ENCODE measurements around the gene MKX. TPM values are rescaled to one million over a fixed set of nuclear protein-coding genes. Genes with fewer than 3 reads are reported as not detected.

The MKX gene
- total RNA-seq, 1 donor from 2014 or later, result 5.2 TPM

DNA sequence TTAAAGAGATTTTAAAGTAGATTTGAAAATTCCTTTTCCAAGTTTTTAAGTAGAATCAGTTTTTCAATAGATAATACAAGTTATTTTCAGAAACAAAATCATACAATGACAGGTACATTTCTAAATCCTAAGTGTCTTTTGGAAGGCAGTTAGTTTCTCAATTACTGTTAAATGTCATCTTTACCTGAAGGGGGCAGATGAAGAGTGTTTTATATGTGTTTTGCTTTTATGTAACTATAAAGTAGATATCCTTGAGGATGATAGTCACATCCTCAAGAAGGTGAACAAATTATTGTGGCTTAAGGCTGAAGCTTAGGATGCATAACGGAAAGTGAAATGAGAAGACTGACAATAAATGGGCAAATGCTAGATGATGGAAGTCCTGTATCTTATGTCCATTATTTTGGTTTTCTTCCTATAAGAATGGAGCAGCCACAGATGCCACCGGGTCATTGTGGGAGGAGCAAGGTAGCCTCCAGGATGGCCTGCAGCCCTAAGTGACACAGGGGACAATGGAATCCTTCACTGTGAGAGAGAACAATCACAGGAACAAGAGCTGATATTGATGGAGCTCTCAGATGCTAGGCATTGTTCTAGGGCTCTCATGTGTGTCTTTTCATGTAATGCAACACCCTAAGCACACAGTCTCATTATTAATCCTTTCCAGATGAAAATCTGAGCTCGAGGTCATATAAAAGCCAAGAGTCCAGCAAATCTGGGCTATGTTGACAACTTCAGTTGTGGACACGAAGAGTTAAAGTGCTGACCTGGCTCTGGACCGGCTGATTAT lies 14.1 kb upstream of the MKX start:
- Histone ChIP-seq H3K36me3 (ENCODE audit: control insufficient read depth in 3 of 3, insufficient read depth in 3 of 3, low read length in 3 of 3) (no peaks in the 10 kb centered on the region), H3K9ac (ENCODE audit: low read depth in 1 of 3, low read length in 3 of 3) (no peak overlapping the region), H3K4me3 (ENCODE audit: low read length in 3 of 3) (no peak overlapping the region), H3K27ac (ENCODE audit: low read depth, low read length) (no peak overlapping the region), H3K9me3 (ENCODE audit: control insufficient read depth in 3 of 3, low read length in 3 of 3) (no peaks in the 10 kb centered on the region), H3K27me3 (ENCODE audit: control insufficient read depth in 3 of 3, insufficient read depth in 3 of 3, low read length in 3 of 3) (no peaks in the 10 kb centered on the region), H3K4me1 (ENCODE audit: control insufficient read depth in 3 of 3, insufficient read depth in 3 of 3, low read length in 3 of 3) (no peaks in the 10 kb centered on the region)

DNA sequence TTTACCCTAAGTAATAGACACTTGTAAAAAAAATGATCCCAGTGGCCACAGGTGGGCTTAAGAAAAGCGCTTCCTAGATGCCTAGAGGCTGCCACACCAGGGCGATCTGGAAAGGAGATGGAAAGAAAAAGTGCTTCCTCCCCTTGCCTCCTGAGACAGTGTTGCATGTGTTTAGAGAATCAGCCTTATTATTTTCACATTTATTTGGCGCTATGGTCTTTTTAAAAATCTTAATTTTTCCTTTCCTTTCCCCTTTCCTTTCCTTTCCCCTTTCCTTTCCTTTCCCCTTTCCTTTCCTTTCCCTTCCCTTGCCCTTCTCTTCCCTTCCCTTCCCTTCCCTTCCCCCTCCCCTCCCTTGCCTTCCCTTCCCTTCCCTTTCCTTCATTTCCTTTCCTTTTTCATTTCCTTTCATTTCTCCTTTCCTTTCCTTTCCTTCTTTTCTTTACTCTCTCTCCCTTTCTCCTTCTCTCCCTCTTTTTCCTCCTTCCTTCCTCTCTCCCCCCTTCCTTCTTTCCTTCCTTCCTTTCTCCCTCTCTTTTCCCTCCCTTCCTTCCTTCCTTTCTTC lies 7.1 kb upstream of the MKX start:
- Histone ChIP-seq H3K9ac (ENCODE audit: low read depth in 1 of 3, low read length in 3 of 3) (no peak overlapping the region), H3K27ac (ENCODE audit: low read depth, low read length) (no peak overlapping the region), H3K36me3 (ENCODE audit: control insufficient read depth in 3 of 3, insufficient read depth in 3 of 3, low read length in 3 of 3) (no peaks in the 10 kb centered on the region), H3K27me3 (ENCODE audit: control insufficient read depth in 3 of 3, insufficient read depth in 3 of 3, low read length in 3 of 3) (peaks cover 12 to 20% (median 14%) of the 10 kb centered on the region in 3 donors), H3K9me3 (ENCODE audit: control insufficient read depth in 3 of 3, low read length in 3 of 3) (no peaks in the 10 kb centered on the region), H3K4me1 (ENCODE audit: control insufficient read depth in 3 of 3, insufficient read depth in 3 of 3, low read length in 3 of 3) (no peaks in the 10 kb centered on the region), H3K4me3 (ENCODE audit: low read length in 3 of 3) (no peak overlapping the region)

DNA sequence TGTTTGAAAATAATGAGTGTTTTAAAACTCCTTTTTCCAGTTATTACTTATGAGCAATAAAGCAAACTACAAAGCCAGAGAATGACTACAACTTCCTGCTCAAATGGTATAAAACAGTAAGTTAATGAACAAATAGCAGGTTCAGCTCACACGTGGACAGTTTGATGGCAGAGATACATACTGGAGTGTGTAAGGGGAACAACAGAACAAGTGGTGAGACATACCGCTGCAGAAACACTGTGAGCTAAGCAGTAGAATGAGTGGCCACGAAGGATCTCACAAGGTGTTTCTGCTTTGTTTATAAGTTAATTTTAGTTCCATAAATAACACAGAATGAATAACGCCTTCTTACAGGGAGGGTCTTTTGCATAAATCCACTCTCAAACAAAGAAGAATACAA lies 3.0 kb upstream of the MKX start:
- no peak overlapping the region for H3K4me3 ChIP-seq (ENCODE audit: low read length in 3 of 3)
- no peak overlapping the region for H3K9ac ChIP-seq (ENCODE audit: low read depth in 1 of 3, low read length in 3 of 3)
- no peak overlapping the region for H3K27ac ChIP-seq (ENCODE audit: low read depth, low read length)
- no peaks in the 10 kb centered on the region for H3K36me3 ChIP-seq (ENCODE audit: control insufficient read depth in 3 of 3, insufficient read depth in 3 of 3, low read length in 3 of 3)
- H3K9me3 ChIP-seq (ENCODE audit: control insufficient read depth in 3 of 3, low read length in 3 of 3), result no peaks in the 10 kb centered on the region
- peaks cover 22 to 30% (median 27%) of the 10 kb centered on the region in 3 donors for H3K4me1 ChIP-seq (ENCODE audit: control insufficient read depth in 3 of 3, insufficient read depth in 3 of 3, low read length in 3 of 3)
- H3K27me3 ChIP-seq (ENCODE audit: control insufficient read depth in 3 of 3, insufficient read depth in 3 of 3, low read length in 3 of 3), result peaks cover 52 to 57% (median 52%) of the 10 kb centered on the region in 3 donors

DNA sequence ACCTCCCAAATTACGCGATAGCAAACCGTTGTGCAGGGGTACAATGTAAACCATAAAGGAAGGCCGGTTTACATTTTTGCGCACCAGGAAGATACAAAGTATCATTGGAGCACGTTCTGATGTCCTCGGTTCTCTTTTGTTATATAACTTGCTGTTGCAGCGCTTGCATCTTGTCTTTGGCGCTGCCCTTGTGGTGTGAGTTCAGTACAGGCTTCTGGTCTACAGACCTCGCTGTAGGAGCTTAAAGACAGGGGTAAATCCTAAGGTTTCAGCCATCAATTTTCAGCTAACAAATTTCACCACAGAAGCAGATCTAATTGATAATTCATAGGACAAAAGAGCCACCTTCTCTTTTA lies 1.5 kb upstream of the MKX start:
- peaks cover 63 to 70% (median 66%) of the 10 kb centered on the region in 3 donors for H3K27me3 ChIP-seq (ENCODE audit: control insufficient read depth in 3 of 3, insufficient read depth in 3 of 3, low read length in 3 of 3)
- no peaks in the 10 kb centered on the region for H3K36me3 ChIP-seq (ENCODE audit: control insufficient read depth in 3 of 3, insufficient read depth in 3 of 3, low read length in 3 of 3)
- H3K4me3 ChIP-seq (ENCODE audit: low read length in 3 of 3), result no peak overlapping the region
- no peaks in the 10 kb centered on the region for H3K9me3 ChIP-seq (ENCODE audit: control insufficient read depth in 3 of 3, low read length in 3 of 3)
- no peak overlapping the region for H3K9ac ChIP-seq (ENCODE audit: low read depth in 1 of 3, low read length in 3 of 3)
- H3K27ac ChIP-seq (ENCODE audit: low read depth, low read length), result no peak overlapping the region
- peaks cover 28 to 41% (median 33%) of the 10 kb centered on the region in 3 donors for H3K4me1 ChIP-seq (ENCODE audit: control insufficient read depth in 3 of 3, insufficient read depth in 3 of 3, low read length in 3 of 3)

DNA sequence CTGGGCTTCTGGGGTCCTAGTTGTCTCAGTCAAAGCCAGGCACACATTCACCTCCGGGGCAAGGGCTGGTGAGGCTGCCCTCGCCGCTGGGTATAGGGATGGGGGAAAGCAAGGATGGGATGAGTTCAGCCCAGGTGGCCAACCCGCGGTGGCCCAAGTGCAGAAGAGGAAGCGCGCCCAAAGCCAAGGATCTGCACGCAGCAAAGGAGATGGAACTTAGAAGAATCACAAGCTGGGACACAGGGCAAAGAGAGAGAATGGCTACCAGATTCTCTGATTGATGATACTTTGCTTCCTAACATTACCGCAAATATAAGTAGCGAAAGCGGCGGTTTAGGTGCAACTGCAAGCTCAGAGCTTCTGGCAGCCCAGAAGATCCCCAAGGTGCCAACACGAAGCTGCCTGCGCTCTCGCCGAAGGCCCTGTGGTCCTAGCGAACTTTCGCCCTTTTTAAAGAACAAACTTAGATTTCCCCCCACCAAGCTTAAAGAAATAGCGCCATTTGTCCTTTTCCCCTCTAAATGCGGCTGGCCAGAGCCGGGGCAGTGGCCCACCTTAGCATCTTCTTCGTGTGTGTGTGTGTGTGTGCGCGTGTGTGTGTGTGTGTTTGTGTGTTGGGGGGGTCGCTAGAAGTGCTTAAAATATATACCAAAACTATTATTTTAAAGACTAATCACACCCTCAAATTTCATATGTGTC lies 927 bp upstream of the MKX start:
- Histone ChIP-seq H3K4me1 (ENCODE audit: control insufficient read depth in 3 of 3, insufficient read depth in 3 of 3, low read length in 3 of 3) (peaks cover 30 to 45% (median 35%) of the 10 kb centered on the region in 3 donors), H3K4me3 (ENCODE audit: low read length in 3 of 3) (peak overlapping the region; percentile 35 to 73 (median 63))

GRCh38 chr10:27744802-27745731 lies 552 bp downstream of the MKX start:
- no peaks in the 10 kb centered on the region for H3K36me3 ChIP-seq (ENCODE audit: control insufficient read depth in 3 of 3, insufficient read depth in 3 of 3, low read length in 3 of 3)
- H3K27me3 ChIP-seq (ENCODE audit: control insufficient read depth in 3 of 3, insufficient read depth in 3 of 3, low read length in 3 of 3), result peaks cover 70 to 79% (median 77%) of the 10 kb centered on the region in 3 donors
- H3K27ac ChIP-seq (ENCODE audit: low read depth, low read length), result no peak overlapping the region
- H3K4me3 ChIP-seq (ENCODE audit: low read length in 3 of 3), result peak overlapping the region; percentile 48 to 73 (median 63)
- H3K4me1 ChIP-seq (ENCODE audit: control insufficient read depth in 3 of 3, insufficient read depth in 3 of 3, low read length in 3 of 3), result peaks cover 30 to 46% (median 35%) of the 10 kb centered on the region in 3 donors
- H3K9ac ChIP-seq (ENCODE audit: low read depth in 1 of 3, low read length in 3 of 3), result peak overlapping the region in 1 of 3 donors; percentile 16
- no peaks in the 10 kb centered on the region for H3K9me3 ChIP-seq (ENCODE audit: control insufficient read depth in 3 of 3, low read length in 3 of 3)

More for the DNA sequence above, 927 bp upstream of the MKX start:
- H3K27ac ChIP-seq (ENCODE audit: low read depth, low read length), result no peak overlapping the region
- peaks cover 68 to 73% (median 71%) of the 10 kb centered on the region in 3 donors for H3K27me3 ChIP-seq (ENCODE audit: control insufficient read depth in 3 of 3, insufficient read depth in 3 of 3, low read length in 3 of 3)
- H3K9me3 ChIP-seq (ENCODE audit: control insufficient read depth in 3 of 3, low read length in 3 of 3), result no peaks in the 10 kb centered on the region
- no peak overlapping the region for H3K9ac ChIP-seq (ENCODE audit: low read depth in 1 of 3, low read length in 3 of 3)
- H3K36me3 ChIP-seq (ENCODE audit: control insufficient read depth in 3 of 3, insufficient read depth in 3 of 3, low read length in 3 of 3), result no peaks in the 10 kb centered on the region

DNA sequence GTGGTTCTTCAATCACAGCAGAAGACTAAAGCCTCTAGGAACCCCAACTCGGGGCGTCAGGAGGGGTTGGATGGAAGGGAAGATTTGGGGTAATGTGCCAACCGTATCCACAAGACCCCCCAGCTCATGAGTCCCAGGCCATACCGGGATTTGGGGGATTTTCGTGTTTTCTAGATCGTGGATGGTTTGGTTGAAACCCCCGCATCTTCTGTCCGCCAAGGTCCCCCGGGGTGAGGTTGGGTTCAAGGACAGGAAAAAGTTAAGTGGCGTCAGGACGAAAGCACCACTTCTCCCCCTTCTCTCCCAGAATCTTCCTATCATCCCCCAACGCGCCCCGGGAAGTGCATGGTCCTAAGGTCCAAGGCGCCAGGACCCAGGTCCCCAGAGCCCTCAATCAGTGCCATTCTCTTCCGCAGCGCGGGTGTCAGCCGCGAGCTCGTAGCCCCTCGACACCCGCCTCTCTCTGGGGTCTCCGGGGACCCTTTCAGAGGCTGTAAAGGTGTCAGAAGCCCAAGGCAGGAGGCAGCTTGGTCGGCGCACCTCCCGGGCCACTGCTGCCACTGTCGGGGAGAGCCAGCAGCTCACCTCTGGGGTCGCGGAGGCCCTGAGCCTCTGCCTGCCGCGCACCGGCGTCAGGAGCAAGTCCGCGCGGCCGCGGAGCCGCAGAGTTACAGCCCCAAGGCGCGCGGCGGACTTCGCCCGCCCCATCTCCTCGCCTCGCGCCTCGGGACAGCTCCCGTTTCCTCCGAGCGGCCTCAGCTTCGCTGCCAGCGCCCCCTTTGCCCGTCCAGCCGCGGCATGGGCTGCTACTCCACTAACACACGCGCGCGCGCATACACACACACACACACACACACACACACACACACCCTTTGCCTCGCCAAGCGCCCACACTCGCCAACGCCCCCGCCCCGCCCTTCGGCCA lies 1.5 kb downstream of the MKX start:
- peaks cover 73 to 74% (median 73%) of the 10 kb centered on the region in 3 donors for H3K27me3 ChIP-seq (ENCODE audit: control insufficient read depth in 3 of 3, insufficient read depth in 3 of 3, low read length in 3 of 3)
- H3K4me3 ChIP-seq (ENCODE audit: low read length in 3 of 3), result peak overlapping the region; percentile 57 to 73 (median 63)
- H3K9ac ChIP-seq (ENCODE audit: low read depth in 1 of 3, low read length in 3 of 3), result peak overlapping the region in 2 of 3 donors; percentile 56 to 60
- no peaks in the 10 kb centered on the region for H3K36me3 ChIP-seq (ENCODE audit: control insufficient read depth in 3 of 3, insufficient read depth in 3 of 3, low read length in 3 of 3)
- no peak overlapping the region for H3K27ac ChIP-seq (ENCODE audit: low read depth, low read length)
- H3K9me3 ChIP-seq (ENCODE audit: control insufficient read depth in 3 of 3, low read length in 3 of 3), result no peaks in the 10 kb centered on the region
- H3K4me1 ChIP-seq (ENCODE audit: control insufficient read depth in 3 of 3, insufficient read depth in 3 of 3, low read length in 3 of 3), result peaks cover 30 to 46% (median 35%) of the 10 kb centered on the region in 3 donors

GRCh38 chr10:27743012-27743876 lies 2.4 kb downstream of the MKX start:
- Histone ChIP-seq H3K9ac (ENCODE audit: low read depth in 1 of 3, low read length in 3 of 3) (peak overlapping the region in 2 of 3 donors; percentile 56 to 60), H3K4me1 (ENCODE audit: control insufficient read depth in 3 of 3, insufficient read depth in 3 of 3, low read length in 3 of 3) (peaks cover 30 to 46% (median 35%) of the 10 kb centered on the region in 3 donors), H3K27ac (ENCODE audit: low read depth, low read length) (no peak overlapping the region), H3K4me3 (ENCODE audit: low read length in 3 of 3) (peak overlapping the region; percentile 57 to 73 (median 63)), H3K27me3 (ENCODE audit: control insufficient read depth in 3 of 3, insufficient read depth in 3 of 3, low read length in 3 of 3) (peaks cover 67 to 73% (median 71%) of the 10 kb centered on the region in 3 donors), H3K36me3 (ENCODE audit: control insufficient read depth in 3 of 3, insufficient read depth in 3 of 3, low read length in 3 of 3) (no peaks in the 10 kb centered on the region), H3K9me3 (ENCODE audit: control insufficient read depth in 3 of 3, low read length in 3 of 3) (no peaks in the 10 kb centered on the region)

Data from skeletal muscle tissue (tissue), 4 donors.